HG02981 (cell line): ENCODE measurements around the gene C16orf90.
"Not testable (repeated sequence)": the region's sequence is repeated elsewhere in the genome, so short reads cannot be mapped to it uniquely, and the experiment has no call there.

ENCODE experiments used
- ATAC-seq: cut with Tn5 transposase; IDR thresholded peaks from one replicate; pipeline ENCODE4 v1.9.1; 2021; ENCODE audit warnings: mild to moderate bottlenecking, moderate library complexity; ENCODE audit not compliant: unreplicated experiment

Gene C16orf90

DNA sequence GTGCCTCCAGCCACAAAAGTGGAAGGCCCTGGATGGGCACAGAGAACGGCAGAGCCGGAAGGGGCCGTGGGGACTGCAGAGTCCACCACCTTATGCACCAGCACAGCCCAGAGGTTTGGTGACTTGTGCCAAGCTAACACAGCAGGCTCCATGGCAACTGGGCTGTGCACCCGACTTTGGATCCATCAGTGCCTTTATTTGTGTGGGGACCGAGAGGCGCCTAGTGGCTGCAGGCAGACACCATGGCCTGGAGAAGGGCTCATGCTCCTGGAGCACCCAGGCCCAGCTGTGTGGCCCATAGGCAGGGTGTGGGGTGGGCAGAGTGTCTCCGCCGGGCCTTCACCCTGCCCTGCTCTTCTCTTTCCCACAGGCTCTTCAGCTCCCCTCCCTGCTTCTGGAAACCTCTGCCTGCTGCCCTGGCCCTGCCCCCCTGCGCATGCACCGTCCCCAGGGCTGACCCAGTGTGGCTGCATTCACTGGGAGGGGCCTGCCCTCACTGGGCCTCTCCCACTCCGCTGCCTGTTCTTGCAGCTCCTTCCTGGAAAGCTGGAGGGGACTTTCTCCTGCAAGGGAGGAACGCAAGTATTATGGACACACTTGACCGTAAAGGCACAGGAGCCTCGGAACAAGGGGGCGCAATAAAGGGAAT lies 10.1 kb downstream of the C16orf90 start:
- ATAC-seq = no peak

DNA sequence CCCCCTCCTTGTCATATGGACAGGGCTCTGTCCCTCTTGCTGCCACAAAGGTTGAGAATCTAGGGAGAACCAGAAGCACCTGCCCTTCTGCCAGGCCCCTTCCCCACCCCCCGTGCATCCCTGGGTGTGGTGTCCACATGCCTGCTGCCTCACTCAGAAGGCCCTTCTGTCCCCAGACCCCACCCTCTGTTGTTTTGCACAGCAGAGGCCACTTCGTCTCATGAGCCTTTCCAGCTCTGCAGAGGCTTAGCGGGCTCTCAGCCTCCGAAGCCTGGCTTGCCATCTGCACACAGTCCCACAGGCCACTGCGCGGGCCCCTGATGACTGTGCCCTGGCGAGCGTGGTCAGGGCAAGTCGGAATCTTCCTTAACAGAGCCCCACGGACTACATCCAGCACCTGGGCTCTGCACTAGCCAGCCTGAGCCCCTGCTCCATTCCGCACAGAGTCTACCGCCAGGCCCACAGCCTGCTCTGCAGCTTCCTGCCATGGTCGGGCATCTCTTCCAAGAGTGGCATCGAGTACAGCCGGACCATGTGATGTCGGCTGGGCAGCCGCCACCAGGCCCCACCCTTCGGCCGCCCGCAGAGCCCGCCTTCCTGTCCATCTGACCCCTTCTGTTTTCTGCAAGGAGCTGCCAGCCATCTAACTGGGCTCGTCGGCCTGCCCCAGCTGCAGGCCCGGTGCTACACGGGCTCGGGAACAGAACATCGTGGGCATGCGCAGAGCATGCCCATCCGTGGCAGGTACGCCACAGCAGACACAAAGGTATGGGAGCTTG lies 10.8 kb downstream of the C16orf90 start:
- ATAC-seq = no peak

DNA sequence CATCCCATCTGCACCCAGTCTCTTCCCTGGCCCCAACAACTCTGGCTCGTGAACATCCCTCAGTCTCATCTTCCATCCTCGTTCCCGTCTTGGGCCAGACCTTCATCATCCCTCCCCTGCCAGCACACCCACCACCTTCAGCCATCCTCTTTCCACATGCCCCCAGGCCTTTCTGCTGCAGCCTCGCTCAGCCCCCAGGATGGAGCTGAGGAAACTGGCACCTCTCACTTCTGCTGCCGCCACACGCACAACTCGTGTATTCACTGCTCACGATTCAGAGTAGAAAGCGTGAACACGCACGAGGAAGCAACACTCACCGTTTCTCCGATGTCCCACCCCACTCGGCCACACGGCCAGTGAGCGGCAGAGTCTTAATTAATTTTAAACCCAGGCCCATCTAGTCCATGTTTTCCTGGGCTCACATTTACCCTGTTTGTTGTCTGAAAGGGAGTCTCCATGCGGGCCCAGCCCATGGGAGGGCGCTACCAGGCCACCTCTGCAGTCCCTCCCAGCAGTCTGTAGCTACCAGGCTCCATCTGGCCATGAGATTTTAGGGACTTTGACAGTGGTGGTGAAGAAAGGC lies 12.5 kb downstream of the C16orf90 start:
- ATAC-seq = no peak

DNA sequence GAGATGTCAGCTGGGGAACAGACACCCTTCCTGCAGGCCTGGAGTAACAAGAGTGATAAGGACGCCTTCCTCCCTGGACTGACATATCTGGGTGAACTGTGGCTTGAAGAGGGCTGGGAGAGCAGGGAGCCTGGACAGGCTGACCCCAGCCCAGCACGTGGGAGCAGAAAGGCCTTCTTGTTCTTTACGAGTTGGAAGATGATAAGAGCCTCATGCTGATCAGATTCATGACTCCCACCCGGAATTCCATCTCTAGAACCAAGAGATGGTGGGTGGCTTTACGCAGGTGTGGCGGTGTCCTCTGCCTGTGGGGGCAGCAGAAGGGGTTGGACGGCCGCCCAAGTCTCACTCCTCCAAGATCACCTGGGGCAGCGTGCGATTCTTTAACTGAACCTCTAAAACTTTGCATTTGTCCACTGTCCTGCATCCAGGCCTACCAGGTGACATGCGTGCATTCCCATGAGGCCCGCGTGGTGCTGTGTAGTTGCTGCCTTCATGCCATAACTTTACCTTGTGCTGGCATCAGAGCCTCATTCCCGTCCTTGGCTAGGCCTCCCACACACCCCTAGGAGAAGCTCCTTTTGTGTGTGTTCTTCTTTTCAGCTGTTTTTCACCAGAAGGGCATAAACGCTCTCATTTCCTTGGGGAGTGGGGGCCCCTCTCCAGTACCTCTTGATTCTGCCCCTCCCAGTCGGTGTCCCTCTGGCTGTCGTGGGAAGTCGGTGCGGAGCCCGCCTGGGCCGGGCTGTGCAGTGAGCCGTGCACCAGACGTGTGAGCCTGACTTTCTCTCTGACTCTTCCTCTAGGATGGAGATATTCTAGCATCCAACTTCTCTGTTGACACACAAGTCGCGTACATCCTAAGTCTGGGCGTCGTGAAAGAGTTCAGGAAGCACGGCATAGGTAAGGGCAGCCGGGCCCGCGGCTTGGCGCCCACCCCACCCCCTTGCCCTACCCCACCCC lies 13.3 kb downstream of the C16orf90 start:
- no peak for ATAC-seq

DNA sequence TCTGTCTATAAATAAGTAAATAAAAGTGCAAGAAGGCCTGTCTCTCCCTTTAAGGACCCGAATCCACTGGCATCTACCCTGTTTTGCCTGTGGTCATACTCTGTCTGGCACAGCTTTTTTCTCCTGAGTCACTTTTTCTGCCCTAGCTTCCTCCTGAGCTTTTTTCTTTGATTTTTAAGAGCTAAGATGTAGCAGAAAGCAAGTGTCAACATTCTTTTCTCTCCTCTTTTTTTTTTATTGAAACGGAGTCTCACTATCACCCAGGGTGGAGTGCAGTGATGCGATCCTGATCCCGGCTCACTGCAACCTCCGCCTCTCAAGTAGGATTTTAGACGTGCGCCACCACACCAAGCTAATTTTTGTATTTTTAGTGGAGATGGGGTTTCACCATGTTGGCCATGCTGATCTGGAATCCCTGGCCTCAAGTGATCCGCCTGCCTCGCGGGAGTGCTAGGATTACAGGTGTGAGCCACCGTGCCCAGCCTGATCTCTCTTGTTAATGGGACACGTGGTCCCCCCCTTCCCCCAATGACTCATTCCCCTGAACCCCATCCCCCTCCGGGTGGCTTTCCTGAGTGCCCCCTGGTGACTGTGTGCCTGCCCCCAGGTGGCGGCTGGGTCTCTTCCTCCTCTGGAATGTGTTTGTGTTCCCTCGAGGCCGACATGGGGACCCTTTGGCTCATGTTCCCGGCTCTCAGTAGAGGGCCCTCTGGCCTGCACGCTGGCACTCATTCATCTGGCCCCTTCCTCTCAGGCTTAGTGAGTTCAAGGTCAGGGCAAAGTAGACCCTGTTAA lies 14.2 kb downstream of the C16orf90 start:
- ATAC-seq = no peak

DNA sequence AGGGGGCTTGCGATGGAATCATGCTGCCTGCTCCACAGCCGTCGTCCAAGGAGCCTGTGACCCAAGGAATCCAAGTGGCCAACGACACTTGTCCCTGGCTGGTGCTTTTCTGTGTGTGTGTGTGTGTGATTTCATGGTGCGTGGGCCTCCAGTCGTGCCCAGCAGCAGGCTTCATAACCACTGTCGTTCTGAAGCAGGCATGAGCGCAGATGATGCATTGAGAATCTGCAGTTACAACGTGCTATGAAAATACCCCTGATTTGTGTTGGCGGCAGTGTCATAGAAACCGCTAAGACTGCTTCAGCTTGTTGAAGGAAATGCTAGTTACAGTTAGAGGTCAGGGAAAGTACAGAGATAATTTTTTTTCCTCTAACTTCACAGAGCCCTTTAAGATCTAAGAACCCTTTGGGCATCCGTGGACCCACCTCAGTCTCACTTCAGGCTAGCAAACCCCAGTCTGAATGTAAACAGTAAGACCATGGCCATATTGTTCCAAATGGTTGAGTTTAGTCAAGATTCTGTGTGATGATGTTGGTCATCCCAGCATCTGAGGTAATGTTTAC lies 15.6 kb downstream of the C16orf90 start:
- no peak for ATAC-seq

DNA sequence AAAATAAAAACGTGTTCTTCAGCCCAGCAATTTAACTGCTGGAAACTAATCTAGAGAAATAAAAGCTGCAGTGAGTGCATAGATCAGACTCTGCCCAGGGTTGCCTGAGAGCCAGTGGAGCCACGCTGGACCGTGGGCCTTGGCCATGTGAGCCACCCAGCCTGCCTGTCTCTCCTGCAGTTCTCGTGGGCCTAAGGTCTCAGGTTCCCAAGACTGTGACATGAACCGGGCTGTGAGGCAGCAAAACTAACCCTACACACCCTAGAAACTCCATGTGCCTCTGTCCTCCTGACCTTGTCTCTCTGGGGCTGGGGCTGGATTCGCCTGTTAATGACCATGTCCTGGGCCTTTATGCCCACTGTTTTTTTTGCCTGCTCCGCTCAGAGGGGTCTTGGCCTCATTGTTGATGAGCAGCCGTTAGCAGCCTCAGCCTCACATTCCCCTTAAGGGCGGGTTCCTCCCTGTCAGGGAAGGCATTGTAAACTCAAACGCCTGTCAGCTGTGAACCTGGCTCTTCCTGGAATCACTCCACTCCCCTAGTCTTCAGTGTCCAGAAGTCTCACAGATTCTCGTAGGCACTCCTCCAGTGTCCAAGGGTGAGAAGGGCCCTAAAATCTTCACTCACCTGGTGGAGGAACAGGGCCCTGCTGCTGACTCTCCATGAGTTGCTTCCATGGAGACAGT lies 16.9 kb downstream of the C16orf90 start:
- no peak for ATAC-seq

DNA sequence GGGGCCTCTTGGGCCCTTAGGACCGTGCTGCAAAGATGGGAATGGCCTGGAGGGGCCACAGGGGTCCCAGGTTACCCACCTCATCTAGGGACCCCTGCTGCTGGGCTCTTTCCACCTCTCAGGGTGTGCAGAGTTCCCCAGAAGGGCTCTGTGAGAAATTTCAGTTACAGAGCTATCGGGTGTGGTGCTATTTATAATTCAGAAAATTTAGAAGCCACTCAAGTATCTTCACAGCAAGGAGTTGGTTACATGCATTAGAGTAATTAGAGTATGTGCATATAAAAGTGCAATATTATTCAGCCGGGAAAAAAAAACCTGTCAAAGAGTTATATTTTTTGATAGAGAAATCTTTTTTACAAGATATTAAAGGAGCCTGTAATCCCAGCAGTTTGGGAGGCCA lies 18.9 kb downstream of the C16orf90 start:
- no peak for ATAC-seq

DNA sequence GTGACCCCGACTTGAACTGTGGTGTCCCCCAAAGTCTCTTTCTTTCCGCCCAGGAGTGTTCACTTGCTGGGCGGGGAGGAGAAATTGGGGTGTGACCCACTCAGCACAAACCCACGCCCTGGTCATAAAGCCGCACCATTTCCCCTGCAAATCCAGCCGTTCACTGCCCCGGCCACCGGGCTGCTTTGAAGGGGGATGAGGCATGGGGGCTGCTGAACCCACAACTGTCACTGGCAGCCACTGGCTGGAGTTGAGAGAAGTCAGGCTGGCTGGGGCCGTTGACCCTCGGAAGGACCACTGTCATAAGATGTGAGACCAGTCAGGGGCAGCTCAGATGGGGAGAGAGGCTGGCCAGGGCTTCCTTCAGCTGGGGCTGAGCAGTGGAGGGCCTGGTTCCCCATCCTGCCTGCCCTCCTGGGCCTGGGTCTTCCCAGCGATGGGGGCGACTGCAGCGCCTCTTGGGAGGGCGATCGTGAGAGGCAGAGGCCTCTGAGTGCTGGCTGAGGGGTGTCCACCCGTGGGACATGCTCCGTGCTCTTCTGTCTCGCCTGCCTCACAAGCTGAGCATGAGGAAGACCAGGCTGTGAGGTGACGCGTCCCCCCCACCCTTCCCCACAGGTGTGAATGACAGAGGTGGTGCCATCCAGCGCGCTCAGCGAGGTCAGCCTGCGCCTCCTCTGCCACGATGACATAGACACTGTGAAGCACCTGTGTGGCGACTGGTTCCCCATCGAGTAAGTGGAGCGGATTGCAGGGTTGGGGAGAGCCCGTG lies 19.5 kb downstream of the C16orf90 start:
- ATAC-seq = no peak

DNA sequence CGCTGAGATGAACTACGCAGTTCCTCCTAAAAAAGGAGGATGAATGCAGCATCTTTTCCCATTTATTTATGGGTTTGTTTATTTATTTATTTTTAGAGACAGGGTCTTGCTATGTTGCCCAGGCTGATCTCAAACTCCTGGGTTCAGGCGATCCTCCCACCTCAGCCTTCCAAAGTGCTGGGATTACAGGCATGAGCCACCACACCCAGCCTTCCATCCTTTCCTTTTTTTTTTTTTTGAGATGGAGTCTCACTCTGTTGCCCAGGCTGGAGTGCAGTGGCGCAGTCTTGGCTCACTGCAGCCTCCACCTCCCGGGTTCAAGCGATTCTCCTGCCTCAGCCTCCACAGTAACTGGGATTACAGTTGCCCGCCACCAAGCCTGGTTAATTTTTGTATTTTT lies 20.4 kb downstream of the C16orf90 start:
- ATAC-seq = not testable (repeated sequence)

DNA sequence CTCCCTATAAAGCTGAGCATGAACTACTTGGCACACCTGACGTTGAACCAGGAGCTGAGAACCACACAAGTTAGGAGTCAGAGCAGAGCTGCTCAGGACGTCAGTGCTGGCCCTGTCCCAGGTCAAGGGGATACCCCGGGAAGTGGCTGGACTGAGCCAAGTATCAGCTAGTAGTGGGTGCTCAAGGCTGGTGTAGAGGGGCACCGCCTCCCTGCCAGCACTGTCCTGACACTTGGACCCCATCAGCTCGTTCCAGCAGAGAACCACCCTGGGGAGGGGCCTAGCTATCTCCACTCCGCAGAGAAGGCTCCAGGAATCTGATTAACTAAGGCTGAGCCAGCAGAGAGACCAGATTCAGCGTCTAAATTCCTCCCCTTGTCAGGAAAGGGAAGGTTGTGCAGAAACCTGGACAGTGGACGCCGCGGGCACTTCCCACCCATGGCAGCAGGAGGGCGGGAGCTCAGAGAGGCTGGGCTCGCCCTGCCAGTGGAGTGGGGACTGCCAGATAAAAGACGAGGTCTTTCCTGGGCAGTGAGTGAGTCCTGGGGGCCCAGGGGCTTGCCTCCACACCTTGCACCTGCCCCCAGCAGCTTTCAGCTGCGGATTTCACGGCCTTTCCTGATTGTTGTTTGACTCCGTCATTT lies 21.0 kb downstream of the C16orf90 start:
- no peak for ATAC-seq

DNA sequence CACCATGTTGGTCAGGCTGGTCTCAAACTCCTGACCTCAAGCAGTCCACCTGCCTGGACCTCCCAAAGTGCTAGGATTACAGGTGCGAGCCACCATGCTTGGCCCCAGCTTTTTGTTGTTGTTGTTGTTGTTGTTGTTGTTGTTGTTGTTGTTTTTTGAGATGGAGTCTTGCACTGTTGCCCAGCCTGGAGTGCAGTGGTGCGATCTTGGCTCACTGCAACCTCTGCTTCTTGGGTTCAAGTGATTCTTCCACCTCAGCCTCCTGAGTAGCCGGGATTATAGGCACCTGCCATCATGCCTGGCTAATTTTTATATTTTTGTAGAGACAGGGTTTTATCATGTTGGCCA lies 21.7 kb downstream of the C16orf90 start:
- ATAC-seq = not testable (repeated sequence)

DNA sequence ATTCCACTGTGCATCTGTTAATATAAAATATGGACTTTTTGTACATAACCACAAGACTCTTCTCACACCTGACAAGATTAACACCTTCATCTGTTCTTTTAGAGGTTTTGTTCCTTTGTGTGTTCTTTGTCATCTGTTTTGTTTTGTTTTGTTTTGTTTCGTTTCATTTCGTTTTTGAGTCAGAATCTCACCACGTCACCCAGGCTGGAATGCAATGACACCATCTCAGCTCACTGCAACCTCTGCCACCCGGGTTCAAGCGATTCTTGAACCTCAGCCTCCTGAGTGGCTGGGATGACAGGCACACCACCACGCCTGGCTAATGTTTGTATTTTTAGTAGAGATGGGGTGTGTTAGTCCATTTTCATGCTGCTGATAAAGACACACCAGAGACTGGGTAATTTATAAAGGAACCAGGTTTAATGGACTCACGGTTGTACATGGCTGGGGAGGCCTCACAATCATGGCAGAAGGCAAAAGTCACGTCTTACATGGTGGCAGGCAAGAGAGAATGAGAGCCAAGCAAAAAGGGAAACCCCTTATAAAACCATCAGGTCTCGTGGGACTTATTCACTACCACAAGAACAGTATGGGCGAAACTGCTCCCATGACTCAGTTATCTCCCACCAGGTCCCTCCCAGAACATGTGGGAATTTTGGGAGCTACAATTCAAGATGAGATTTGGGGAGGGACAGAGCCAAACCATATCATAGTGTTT lies 22.3 kb downstream of the C16orf90 start:
- ATAC-seq = no peak

DNA sequence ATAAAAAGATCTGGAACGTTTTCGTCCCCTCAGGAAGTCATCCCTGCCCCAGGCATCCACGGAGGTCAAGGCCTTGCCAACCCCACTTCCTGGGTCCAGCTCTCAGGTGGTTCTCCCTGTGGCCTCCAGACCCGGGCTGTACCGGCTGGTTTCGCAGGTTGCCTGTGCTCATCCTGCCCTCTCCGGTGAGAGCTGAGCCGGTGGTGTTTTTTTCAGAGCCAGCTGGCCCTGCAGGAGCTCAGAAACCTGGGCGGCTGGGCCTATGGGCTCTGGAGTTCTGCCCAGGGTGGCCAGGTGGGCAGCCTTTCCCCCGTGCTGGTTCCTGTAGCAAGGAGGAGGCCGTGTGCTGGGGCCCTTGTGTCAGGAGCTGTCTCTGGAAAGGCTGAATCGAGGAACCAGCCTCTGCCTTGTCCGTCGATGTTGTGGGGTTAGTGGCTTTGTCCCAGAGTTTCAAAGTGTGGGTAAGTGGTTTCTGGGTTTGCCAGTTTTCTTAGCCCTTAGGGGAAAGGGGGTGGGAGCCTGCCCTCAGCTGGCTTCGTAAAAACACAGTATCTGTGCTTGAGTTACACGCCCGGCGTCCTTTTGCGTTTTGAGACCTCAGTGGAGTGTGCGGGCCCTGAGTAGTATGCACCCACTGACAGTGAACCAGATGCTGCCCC lies 23.6 kb downstream of the C16orf90 start:
- no peak for ATAC-seq

DNA sequence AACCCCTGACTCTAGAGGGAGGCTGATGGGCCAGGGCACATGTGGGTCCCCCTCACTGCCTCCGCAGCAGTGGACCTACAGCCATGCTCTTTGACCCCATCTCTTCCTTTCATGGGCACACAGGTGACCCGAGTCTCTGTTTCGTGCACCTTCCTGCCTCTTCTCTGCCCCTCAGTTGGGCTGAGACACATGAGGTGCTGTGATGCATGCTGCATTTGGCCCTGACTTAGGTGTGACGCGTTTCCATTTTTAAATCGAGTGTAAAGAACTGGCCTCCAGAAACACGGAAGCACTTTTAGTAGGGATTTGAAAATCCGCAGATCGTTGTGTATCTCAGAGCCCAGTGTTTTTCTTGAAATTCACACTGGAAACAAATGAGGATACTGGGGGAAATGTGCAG lies 24.6 kb downstream of the C16orf90 start:
- ATAC-seq = no peak

DNA sequence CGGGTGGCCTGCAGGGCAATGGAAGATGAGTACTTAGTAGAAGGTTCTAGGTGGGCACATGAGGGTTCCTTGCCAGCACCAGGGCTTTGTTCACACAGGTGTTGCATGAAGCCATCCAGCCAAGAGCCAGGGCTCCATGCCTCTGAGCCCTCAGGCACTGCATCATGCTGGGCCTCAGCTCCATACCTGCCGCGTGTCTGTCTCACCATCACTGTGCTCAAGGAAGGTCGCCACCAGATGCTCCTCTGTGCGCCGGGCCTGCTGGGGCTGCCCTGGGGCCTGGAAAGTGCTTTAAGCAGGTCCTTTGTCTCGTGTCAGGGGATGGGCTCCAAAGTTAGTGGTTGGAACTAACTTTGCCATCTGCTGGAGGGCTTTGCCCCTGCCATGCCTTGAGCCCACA lies 25.6 kb downstream of the C16orf90 start:
- ATAC-seq = no peak

DNA sequence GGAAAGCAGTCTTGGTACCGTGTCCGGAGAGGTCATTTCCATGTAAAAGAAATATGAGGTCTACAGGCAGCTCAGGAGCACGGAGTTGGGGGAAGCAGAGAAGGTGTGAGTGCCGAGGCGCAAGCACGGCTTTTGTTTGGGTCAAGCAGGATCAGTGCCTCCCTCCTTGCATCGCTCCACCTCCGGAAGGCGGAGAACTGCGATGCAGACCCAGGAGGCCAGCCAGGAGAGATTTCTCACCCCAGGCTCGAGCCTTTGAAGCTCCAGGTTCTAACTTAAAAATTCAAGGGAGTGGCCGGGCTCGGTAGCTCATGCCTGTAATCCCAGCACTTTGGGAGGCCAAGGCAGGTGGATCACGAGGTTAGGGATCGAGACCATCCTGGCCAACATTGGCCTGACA lies 26.8 kb downstream of the C16orf90 start:
- no peak for ATAC-seq
